Panc1 (cell line): ENCODE results near the gene HMGCLL1. TPM values are rescaled to one million over a fixed set of nuclear protein-coding genes. Genes with fewer than 3 reads are reported as not detected.

ENCODE experiments used
- ATAC-seq: fragments of 200-7000 bp; cut with Tn5 transposase; 2 replicates; pipeline ENCODE4 v1.9.1; 2020; ENCODE audit warnings: mild to moderate bottlenecking, moderate library complexity
- BruUV-seq: library from RNA; stranded (reverse); fragments of 400-500 nt; replicated peaks from 2 replicates; lab custom pipeline; 2021; lab: Mats Ljungman, UMichigan
- CTCF ChIA-PET: fragments of 300-600 bp; sonication (Branson Sonifier 250); formaldehyde crosslinking; loops from one replicate; lab custom pipeline; 2022; ENCODE audit warnings: antibody characterized with exemption; lab: Charles Lee
- POLR2A ChIA-PET: fragments of 300-600 bp; sonication (Branson Sonifier 250); formaldehyde crosslinking; loops from one replicate; lab custom pipeline; 2022; ENCODE audit warnings: antibody characterized with exemption; lab: Charles Lee
- DNase-seq: peaks from one replicate; pipeline ENCODE4 v3.0.0-alpha.2; 2010; ENCODE audit warnings: low read depth, low spot score
- H3K27ac ChIP-seq: 2 replicates; pipeline ENCODE4 v1.5.1; 2011; ENCODE audit warnings: mild to moderate bottlenecking, low read length, inconsistent platforms
- H3K27me3 ChIP-seq: fragments of 200-500 bp; sonication (Bioruptor generic); 2 replicates; pipeline ENCODE4 v1.6.0; 2014; ENCODE audit warnings: low read length, inconsistent platforms; ENCODE audit not compliant: control insufficient read depth, insufficient read depth
- H3K36me3 ChIP-seq: fragments of 200-500 bp; sonication (Bioruptor generic); 2 replicates; pipeline ENCODE4 v1.5.1; 2014; ENCODE audit warnings: inconsistent platforms, mild to moderate bottlenecking, low read length, moderate library complexity; ENCODE audit not compliant: control insufficient read depth, insufficient read depth
- H3K4me1 ChIP-seq: 2 replicates; pipeline ENCODE4 v1.5.1; 2011; ENCODE audit warnings: inconsistent platforms, mild to moderate bottlenecking, low read length, moderate library complexity; ENCODE audit not compliant: control insufficient read depth, insufficient read depth
- H3K4me3 ChIP-seq, 2 experiments: 2 replicates each; pipeline ENCODE4 v1.5.1; 2011 to 2012; ENCODE audit warnings: low read depth in 2 of 2, low read length in 2 of 2, mild to moderate bottlenecking in 2 of 2, inconsistent platforms in 1 of 2, moderate library complexity in 1 of 2
- H3K9me3 ChIP-seq: fragments of 200-500 bp; sonication (Bioruptor generic); 2 replicates; pipeline ENCODE4 v1.5.1; 2014; ENCODE audit warnings: low read depth, mild to moderate bottlenecking, inconsistent platforms, low read length, moderate library complexity; ENCODE audit not compliant: control insufficient read depth, insufficient read depth
- CTCF ChIP-seq: fragments of 450-650 bp; IDR thresholded peaks from 2 replicates; pipeline ENCODE4 v1.5.1; 2017; ENCODE audit warnings: mild to moderate bottlenecking
- POLR2AphosphoS5 ChIP-seq: IDR thresholded peaks from 2 replicates; pipeline ENCODE4 v1.6.1; 2012; ENCODE audit warnings: mild to moderate bottlenecking, low read depth, low read length, moderate library complexity
- REST ChIP-seq, 2 experiments: IDR thresholded peaks; 2 replicates each; pipeline ENCODE4 v1.6.1; 2011 to 2012; ENCODE audit warnings: low read depth in 2 of 2, control low read depth in 1 of 2, low read length in 1 of 2, mild to moderate bottlenecking in 1 of 2, moderate library complexity in 1 of 2; ENCODE audit not compliant: insufficient read depth in 1 of 2
- SIN3A ChIP-seq: IDR thresholded peaks from 2 replicates; pipeline ENCODE4 v1.6.1; 2012; ENCODE audit warnings: low read depth, mild to moderate bottlenecking, low read length, moderate library complexity, borderline replicate concordance; ENCODE audit not compliant: insufficient read depth
- TCF7L2 ChIP-seq: IDR thresholded peaks from 2 replicates; pipeline ENCODE4 v1.6.1; 2011; ENCODE audit warnings: mild to moderate bottlenecking, low read depth, low read length, inconsistent platforms
- in situ Hi-C: cut with HindIII; loops from 2 replicates; pipeline ENCODE4 v1.10.0; 2016; ENCODE audit warnings: low sequenced_read_pairs, low pct_unique_long_range_greater_than_20kb
- intact Hi-C: fragments of 100-400 bp; cut with micrococcal nuclease; formaldehyde crosslinking; loops from one replicate; pipeline ENCODE4 v1.10.0; 2022; ENCODE audit not compliant: unreplicated experiment
- total RNA-seq: library from RNA; stranded (reverse); gene quantifications from one replicate; pipeline ENCODE4 v1.2.1, GENCODE V29; 2021; ENCODE audit not compliant: unreplicated experiment

HMGCLL1 gene
- total RNA-seq, 1 experiment from 2014 or later = not detected

- Histone ChIP-seq H3K27ac (no peak overlapping the region), H3K4me1 (no peaks in the 10 kb centered on the region), H3K4me3 (no peak overlapping the region), H3K9me3 (no peaks in the 10 kb centered on the region), H3K36me3 (no peaks in the 10 kb centered on the region), H3K27me3 (peaks cover 2% of the 10 kb centered on the region; the same call in 1 of the 2 replicates)
- no peak for ATAC-seq
- intact Hi-C loops = no loop called here
- DNase-seq = no peak
- POLR2A ChIA-PET = no interaction called here
- in situ Hi-C loops = no loop called here
- TF ChIP-seq POLR2AphosphoS5 (no peak), TCF7L2 (no peak), CTCF (no peak), SIN3A (no peak), REST (IDR thresholded peaks at IDR 0.05; ENCODE audit: insufficient read depth in 1 of 2, low read depth in 2 of 2, low read length in 1 of 2) (no peak)
- CTCF ChIA-PET = no interaction called here
- BruUV-seq = no TSS peak
Observed at GRCh38 chr6:55560290-55560885, 18.6 kb downstream of the HMGCLL1 start.

GRCh38 chr6:55557146-55557545, 21.8 kb downstream of the HMGCLL1 start:
- no peak overlapping the region for H3K27ac ChIP-seq
- H3K4me3 ChIP-seq = no peak overlapping the region
- intact Hi-C loops (no loop called here), in situ Hi-C loops (no loop called here)
- CTCF ChIA-PET = no interaction called here
- no peaks in the 10 kb centered on the region for H3K36me3 ChIP-seq
- no TSS peak for BruUV-seq
- no peak for ATAC-seq
- no peak for TF ChIP-seq REST (IDR thresholded peaks at IDR 0.05; ENCODE audit: insufficient read depth in 1 of 2, low read depth in 2 of 2, low read length in 1 of 2)
- no peak for TF ChIP-seq POLR2AphosphoS5
- no peak for TF ChIP-seq SIN3A
- TF ChIP-seq TCF7L2 = no peak
- TF ChIP-seq CTCF = no peak
- H3K4me1 ChIP-seq = no peaks in the 10 kb centered on the region
- POLR2A ChIA-PET = no interaction called here
- no peaks in the 10 kb centered on the region for H3K9me3 ChIP-seq
- peaks cover 2% of the 10 kb centered on the region; the same call in 1 of the 2 replicates for H3K27me3 ChIP-seq
- DNase-seq = no peak
